Liver (tissue), 9 donors: ENCODE measurements around the gene TTC34. TPM values are rescaled to one million over a fixed set of nuclear protein-coding genes. Genes with fewer than 3 reads are reported as not detected.

Source experiments
- DNase-seq: peaks from one replicate; pipeline ENCODE4 v3.0.0-alpha.2; 2017; ENCODE audit warnings: low spot score
- H3K27ac ChIP-seq, 2 donors: one replicate each; pipeline ENCODE4 v1.7.0; 2013; ENCODE audit warnings: inconsistent platforms in 2 of 2, low read length in 2 of 2, control low read depth in 1 of 2, low read depth in 1 of 2, mild to moderate bottlenecking in 1 of 2
- H3K27me3 ChIP-seq, 4 donors: one replicate each; pipeline versions ENCODE4 v1.6.1 to v1.7.0; 2013; ENCODE audit warnings: low read length in 3 of 4, inconsistent platforms in 1 of 4, mild to moderate bottlenecking in 1 of 4, moderate library complexity in 1 of 4; ENCODE audit not compliant: control insufficient read depth in 4 of 4, insufficient read depth in 4 of 4
- H3K36me3 ChIP-seq, 4 donors: one replicate each; pipeline versions ENCODE4 v1.6.1 to v1.7.0; 2013; ENCODE audit warnings: low read length in 3 of 4, mild to moderate bottlenecking in 3 of 4, low read depth in 1 of 4, moderate library complexity in 1 of 4; ENCODE audit not compliant: control insufficient read depth in 4 of 4, insufficient read depth in 3 of 4
- H3K4me1 ChIP-seq, 4 donors: one replicate each; pipeline versions ENCODE4 v1.6.1 to v1.7.0; 2013; ENCODE audit warnings: low read length in 3 of 4, mild to moderate bottlenecking in 3 of 4, moderate library complexity in 1 of 4; ENCODE audit not compliant: control insufficient read depth in 4 of 4, insufficient read depth in 4 of 4
- H3K4me3 ChIP-seq, 3 donors: one replicate each; pipeline versions ENCODE4 v1.6.1 to v1.7.0; 2013; ENCODE audit warnings: low read length in 3 of 3, control low read depth in 1 of 3, low read depth in 1 of 3, mild to moderate bottlenecking in 1 of 3
- H3K9ac ChIP-seq, 2 donors: one replicate each; pipeline ENCODE4 v1.7.0; 2013; ENCODE audit warnings: low read length in 2 of 2, mild to moderate bottlenecking in 2 of 2, moderate library complexity in 2 of 2, control low read depth in 1 of 2, low read depth in 1 of 2
- H3K9me3 ChIP-seq, 4 donors: one replicate each; pipeline versions ENCODE4 v1.6.1 to v1.7.0; 2013; ENCODE audit warnings: low read length in 3 of 4; ENCODE audit not compliant: control insufficient read depth in 4 of 4
- EGR1 ChIP-seq, 2 donors: IDR thresholded peaks; 2 replicates each; pipeline ENCODE4 v1.6.1; 2016 to 2018; ENCODE audit warnings: antibody characterized with exemption in 2 of 2, low read depth in 2 of 2
- FOXA1 ChIP-seq: IDR thresholded peaks from 2 replicates; pipeline ENCODE4 v1.6.1; 2016; ENCODE audit warnings: antibody characterized with exemption
- HNF4G ChIP-seq: IDR thresholded peaks from 2 replicates; pipeline ENCODE4 v1.6.1; 2016; ENCODE audit warnings: antibody characterized with exemption
- JUND ChIP-seq, 2 donors: IDR thresholded peaks; 2 replicates each; pipeline ENCODE4 v1.6.1; 2016; ENCODE audit warnings: antibody characterized with exemption in 2 of 2
- NR2F2 ChIP-seq: IDR thresholded peaks from 2 replicates; pipeline ENCODE4 v1.6.1; 2016; ENCODE audit warnings: antibody characterized with exemption
- SP1 ChIP-seq: IDR thresholded peaks from 2 replicates; pipeline ENCODE4 v1.6.1; 2018; ENCODE audit warnings: antibody characterized with exemption, mild to moderate bottlenecking
- WGBS: extraction: QIAGEN DNeasy Blood & Tissue Kit; methylation state at CpG from one replicate; pipeline ENCODE4 v1.1.7; 2013; 5-methylcytosine and 5-hydroxymethylcytosine counted together
- polyA plus RNA-seq, 2 donors: library from polyadenylated mRNA; stranded (reverse) in 1 of 2; unstranded in 1 of 2; fragments of 200-250 nt in 1 of 2; fragments of >200 nt in 1 of 2; fragmentation: Nextera tagmentation in 1 of 2; extraction: Ambion mirVana in 1 of 2; gene quantifications; one replicate each; pipeline versions ENCODE4 v1.2.1 to v1.2.3, GENCODE V29; 2013 to 2015
- total RNA-seq, 2 donors: library from RNA; depleted of rRNA; stranded (reverse); fragments of >200 nt; gene quantifications; one replicate each; pipeline ENCODE4 v1.2.3, GENCODE V29; 2014
- TF ChIP-seq, protein P1 (sequence below): fragments of 150-350 bp; IDR thresholded peaks from 2 replicates; pipeline ENCODE4 v1.5.1; 2017; ENCODE audit warnings: improper control_type of control experiment, low read depth, low read length; ENCODE audit not compliant: missing input control
- TF ChIP-seq, protein P2 (sequence below): IDR thresholded peaks from 2 replicates; pipeline ENCODE4 v1.6.1; 2016; ENCODE audit warnings: antibody characterized with exemption
- TF ChIP-seq, protein P3 (sequence below): IDR thresholded peaks from 2 replicates; pipeline ENCODE4 v1.6.1; 2016; ENCODE audit warnings: antibody characterized with exemption
- donor health status: healthy.
- donor health status: healthy.
- donor health status: healthy.
- donor health status: healthy.
- donor health status: healthy.

Gene TTC34
- total and polyA plus RNA-seq, 4 donors: 0.01 to 0.25 (median 0.08) TPM; not detected in 1

DNA sequence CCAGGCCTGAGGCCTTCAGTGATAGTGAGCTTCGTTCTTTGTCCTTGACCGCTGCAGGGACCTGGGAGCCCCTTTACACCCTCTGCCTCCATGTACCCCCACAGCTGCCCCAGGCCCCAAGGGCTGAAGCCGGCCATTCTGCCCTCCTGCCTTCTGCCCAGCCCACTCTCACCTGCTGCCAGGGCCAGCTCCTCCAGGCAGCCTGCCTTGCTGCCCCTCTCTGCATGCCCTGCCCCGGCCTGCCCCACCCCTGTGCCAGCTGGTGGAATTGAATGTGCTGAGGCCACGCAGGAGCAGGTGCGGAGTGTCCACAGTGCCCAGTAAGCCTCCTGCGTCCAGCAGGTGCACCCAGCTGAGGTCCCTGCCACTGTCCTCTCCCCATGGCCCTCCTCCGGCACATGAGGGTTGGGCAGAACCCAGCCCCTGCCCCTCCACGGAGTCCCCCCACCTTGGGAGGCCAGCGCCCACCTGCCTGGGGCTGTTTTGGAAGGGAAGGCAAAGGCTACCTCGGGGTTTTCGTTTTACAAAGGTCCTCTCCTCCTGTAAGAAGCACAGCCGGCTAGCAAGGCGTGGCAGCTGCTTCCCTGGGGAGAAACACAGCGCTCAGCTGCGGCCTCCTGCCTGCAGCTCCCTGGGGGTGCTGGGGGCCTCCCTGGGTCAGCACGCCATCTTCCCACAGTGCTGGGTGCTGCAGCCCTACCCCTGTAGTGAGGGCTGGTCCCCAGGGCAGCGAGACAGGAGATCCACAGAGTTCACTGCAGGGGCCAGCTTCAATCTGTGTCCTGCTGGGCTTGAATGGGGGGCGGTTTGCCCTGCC lies 189.7 kb downstream of the TTC34 start:
- 85% methylated on average over 19 of the region's 19 CpGs for WGBS
- Histone ChIP-seq H3K4me3 (no peak overlapping the region), H3K27ac (no peak overlapping the region), H3K36me3 (peaks cover 0 to 2% (median 0%) of the 10 kb centered on the region in 4 donors), H3K27me3 (no peaks in the 10 kb centered on the region), H3K9me3 (peaks cover 2 to 8% (median 6%) of the 10 kb centered on the region in 4 donors), H3K9ac (no peak overlapping the region), H3K4me1 (no peaks in the 10 kb centered on the region)
- TF ChIP-seq JUND (IDR thresholded peaks at IDR 0.05): no peak
- TF ChIP-seq, protein P1, sequence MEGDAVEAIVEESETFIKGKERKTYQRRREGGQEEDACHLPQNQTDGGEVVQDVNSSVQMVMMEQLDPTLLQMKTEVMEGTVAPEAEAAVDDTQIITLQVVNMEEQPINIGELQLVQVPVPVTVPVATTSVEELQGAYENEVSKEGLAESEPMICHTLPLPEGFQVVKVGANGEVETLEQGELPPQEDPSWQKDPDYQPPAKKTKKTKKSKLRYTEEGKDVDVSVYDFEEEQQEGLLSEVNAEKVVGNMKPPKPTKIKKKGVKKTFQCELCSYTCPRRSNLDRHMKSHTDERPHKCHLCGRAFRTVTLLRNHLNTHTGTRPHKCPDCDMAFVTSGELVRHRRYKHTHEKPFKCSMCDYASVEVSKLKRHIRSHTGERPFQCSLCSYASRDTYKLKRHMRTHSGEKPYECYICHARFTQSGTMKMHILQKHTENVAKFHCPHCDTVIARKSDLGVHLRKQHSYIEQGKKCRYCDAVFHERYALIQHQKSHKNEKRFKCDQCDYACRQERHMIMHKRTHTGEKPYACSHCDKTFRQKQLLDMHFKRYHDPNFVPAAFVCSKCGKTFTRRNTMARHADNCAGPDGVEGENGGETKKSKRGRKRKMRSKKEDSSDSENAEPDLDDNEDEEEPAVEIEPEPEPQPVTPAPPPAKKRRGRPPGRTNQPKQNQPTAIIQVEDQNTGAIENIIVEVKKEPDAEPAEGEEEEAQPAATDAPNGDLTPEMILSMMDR: no peak
- DNase-seq: no peak

DNA sequence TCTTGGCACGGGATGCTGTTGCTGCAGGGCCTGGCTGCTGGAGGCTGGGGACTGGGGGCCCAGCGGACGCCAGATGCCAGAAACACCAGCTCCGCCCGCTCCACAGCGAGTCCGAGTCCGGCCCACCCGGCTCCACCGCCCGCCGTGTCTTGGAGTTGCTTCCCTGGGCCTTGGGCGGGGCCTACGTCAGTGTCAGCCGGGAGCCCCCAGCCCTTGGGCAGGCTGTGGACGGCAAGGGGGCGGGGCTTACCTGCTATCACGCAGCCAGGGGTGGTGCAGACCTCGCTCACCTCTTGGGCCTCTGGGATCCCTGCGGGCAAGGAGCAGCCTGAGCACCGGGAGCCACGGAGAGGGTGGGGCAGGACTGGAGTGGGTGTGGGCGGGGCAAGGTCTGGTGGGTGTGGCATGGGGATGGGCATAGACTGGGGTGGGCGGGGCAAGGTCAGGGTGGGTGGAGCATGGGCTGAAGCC lies 190.4 kb downstream of the TTC34 start:
- Histone ChIP-seq H3K27ac (no peak overlapping the region), H3K9me3 (peaks cover 2 to 8% (median 4%) of the 10 kb centered on the region in 4 donors), H3K4me3 (no peak overlapping the region), H3K27me3 (no peaks in the 10 kb centered on the region), H3K36me3 (peaks cover 0 to 2% (median 0%) of the 10 kb centered on the region in 4 donors), H3K9ac (no peak overlapping the region), H3K4me1 (no peaks in the 10 kb centered on the region)
- DNase-seq: peak; percentile 64
- no peak for TF ChIP-seq NR2F2
- TF ChIP-seq HNF4G: no peak
- 22% methylated on average over 24 of the region's 24 CpGs for WGBS

DNA sequence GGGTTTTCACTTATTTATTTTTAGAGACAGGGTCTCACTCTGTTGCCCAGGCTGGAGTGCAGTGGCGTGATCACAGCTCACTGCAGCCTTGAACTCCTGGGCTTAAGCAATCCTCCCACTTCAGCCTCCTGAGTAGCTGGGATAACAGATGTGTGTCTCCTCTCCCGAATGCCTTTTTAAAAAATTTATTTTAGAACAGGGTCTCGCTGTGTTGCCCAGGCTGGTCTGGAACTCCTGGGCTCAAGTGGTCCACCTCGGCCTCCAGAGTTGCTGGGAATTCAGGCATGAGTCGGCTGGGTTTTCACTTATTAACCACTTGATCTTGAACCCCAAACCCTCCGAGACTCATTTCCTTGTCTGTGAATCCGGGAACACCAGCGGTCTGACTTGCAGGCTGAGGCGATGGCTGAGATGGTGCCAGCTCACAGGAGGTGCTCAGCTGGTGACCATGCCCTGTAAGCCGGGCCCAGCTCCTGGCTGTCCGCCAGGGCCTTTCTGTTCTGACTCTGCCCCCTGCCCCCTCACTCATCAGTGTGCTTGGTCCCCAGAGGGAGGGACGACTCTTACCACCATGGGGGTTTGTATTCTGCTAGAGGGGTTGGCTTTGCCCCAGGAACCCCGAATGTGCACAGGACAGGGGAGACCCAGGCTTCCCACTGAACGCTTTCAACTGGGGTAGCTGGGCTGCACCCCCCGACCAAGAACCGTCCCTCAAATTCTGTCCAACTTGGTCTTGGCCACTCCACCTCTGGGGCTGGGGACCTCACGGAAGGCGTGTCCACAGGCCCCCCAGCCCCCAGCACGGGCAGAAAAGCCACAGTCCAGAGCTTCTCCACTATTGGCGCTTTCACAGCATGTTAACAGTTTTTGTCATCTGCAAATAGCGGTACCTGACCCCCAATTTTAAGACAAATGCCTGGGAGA lies 191.2 kb downstream of the TTC34 start:
- 83% methylated on average over 21 of the region's 21 CpGs for WGBS
- Histone ChIP-seq H3K4me1 (no peaks in the 10 kb centered on the region), H3K9ac (no peak overlapping the region), H3K9me3 (peaks cover 1 to 7% (median 3%) of the 10 kb centered on the region in 4 donors), H3K27me3 (no peaks in the 10 kb centered on the region), H3K4me3 (no peak overlapping the region), H3K27ac (no peak overlapping the region), H3K36me3 (peaks cover 0 to 2% (median 0%) of the 10 kb centered on the region in 4 donors)
- DNase-seq: no peak
- TF ChIP-seq, protein P2, sequence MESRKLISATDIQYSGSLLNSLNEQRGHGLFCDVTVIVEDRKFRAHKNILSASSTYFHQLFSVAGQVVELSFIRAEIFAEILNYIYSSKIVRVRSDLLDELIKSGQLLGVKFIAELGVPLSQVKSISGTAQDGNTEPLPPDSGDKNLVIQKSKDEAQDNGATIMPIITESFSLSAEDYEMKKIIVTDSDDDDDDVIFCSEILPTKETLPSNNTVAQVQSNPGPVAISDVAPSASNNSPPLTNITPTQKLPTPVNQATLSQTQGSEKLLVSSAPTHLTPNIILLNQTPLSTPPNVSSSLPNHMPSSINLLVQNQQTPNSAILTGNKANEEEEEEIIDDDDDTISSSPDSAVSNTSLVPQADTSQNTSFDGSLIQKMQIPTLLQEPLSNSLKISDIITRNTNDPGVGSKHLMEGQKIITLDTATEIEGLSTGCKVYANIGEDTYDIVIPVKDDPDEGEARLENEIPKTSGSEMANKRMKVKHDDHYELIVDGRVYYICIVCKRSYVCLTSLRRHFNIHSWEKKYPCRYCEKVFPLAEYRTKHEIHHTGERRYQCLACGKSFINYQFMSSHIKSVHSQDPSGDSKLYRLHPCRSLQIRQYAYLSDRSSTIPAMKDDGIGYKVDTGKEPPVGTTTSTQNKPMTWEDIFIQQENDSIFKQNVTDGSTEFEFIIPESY: no peak
- TF ChIP-seq, protein P3, sequence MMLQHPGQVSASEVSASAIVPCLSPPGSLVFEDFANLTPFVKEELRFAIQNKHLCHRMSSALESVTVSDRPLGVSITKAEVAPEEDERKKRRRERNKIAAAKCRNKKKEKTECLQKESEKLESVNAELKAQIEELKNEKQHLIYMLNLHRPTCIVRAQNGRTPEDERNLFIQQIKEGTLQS: no peak
- no peak for TF ChIP-seq FOXA1
- no peak for TF ChIP-seq SP1
- TF ChIP-seq EGR1 (IDR thresholded peaks at IDR 0.05; ENCODE audit: low read depth in 2 of 2): no peak
- TF ChIP-seq HNF4G: no peak
